Gastroesophageal sphincter (tissue), 4 donors: ENCODE measurements around the gene TET3. TPM values are rescaled to one million over a fixed set of nuclear protein-coding genes. Genes with fewer than 3 reads are reported as not detected.

Source experiments
- ATAC-seq: fragments of 150-250 bp; one replicate; pipeline ENCODE4 v1.9.1; 2016; ENCODE audit warnings: mild to moderate bottlenecking, moderate library complexity
- H3K27ac ChIP-seq, 4 donors: fragments of 200-600 bp; sonication (generic) in 3 of 4; 1 replicate in 3 of 4; 2 replicates in 1 of 4; pipeline ENCODE4 v1.5.1; 2016 to 2019
- H3K27me3 ChIP-seq: fragments of 200-600 bp; sonication (generic); one replicate; pipeline ENCODE4 v1.5.1; 2019
- H3K36me3 ChIP-seq, 2 donors: fragments of 200-600 bp; sonication (generic); one replicate each; pipeline ENCODE4 v1.5.1; 2019; ENCODE audit warnings: control low read depth in 1 of 2
- H3K4me1 ChIP-seq, 3 donors: fragments of 200-600 bp; sonication (generic); 1 replicate in 2 of 3; 2 replicates in 1 of 3; pipeline ENCODE4 v1.5.1; 2016 to 2019; ENCODE audit warnings: control low read depth in 2 of 3
- H3K4me3 ChIP-seq, 2 donors: fragments of 200-600 bp; sonication (generic); one replicate each; pipeline ENCODE4 v1.5.1; 2019; ENCODE audit warnings: mild to moderate bottlenecking in 1 of 2, moderate library complexity in 1 of 2
- H3K9me3 ChIP-seq, 3 donors: fragments of 200-600 bp; sonication (generic); one replicate each; pipeline ENCODE4 v1.5.1; 2017 to 2019; ENCODE audit warnings: control low read depth in 2 of 3
- CTCF ChIP-seq, 4 experiments: fragments of 200-600 bp in 2 of 4; fragments of 450-650 bp in 2 of 4; sonication (generic) in 1 of 4; IDR thresholded peaks; one replicate each; pipeline ENCODE4 v1.5.1; 2017 to 2019; ENCODE audit warnings: antibody characterized with exemption in 4 of 4, mild to moderate bottlenecking in 2 of 4, moderate library complexity in 2 of 4
- EP300 ChIP-seq: sonication (generic); formaldehyde crosslinking; IDR thresholded peaks from one replicate; pipeline ENCODE4 v1.6.1; 2017; ENCODE audit warnings: antibody characterized with exemption, mild to moderate bottlenecking
- POLR2A ChIP-seq, 2 donors: fragments of 450-650 bp; IDR thresholded peaks; one replicate each; pipeline ENCODE4 v1.6.1; 2017; ENCODE audit warnings: antibody characterized with exemption in 2 of 2, mild to moderate bottlenecking in 2 of 2, moderate library complexity in 1 of 2
- POLR2AphosphoS5 ChIP-seq: sonication (generic); formaldehyde crosslinking; IDR thresholded peaks from one replicate; pipeline ENCODE4 v1.6.1; 2017; ENCODE audit warnings: antibody characterized with exemption
- WGBS, 2 donors: methylation state at CpG; one replicate each; pipeline ENCODE4 v1.1.5; 2018; ENCODE audit warnings: low coverage in 1 of 2; 5-methylcytosine and 5-hydroxymethylcytosine counted together
- total RNA-seq, 4 donors: library from RNA; depleted of rRNA; stranded (reverse); fragments of >200 nt; gene quantifications; one replicate each; pipeline ENCODE4 v1.1.0, GENCODE V29; 2016

The TET3 gene
- total RNA-seq: 1 to 10 TPM; 3.3 to 8.9 (median 5.8) TPM

DNA sequence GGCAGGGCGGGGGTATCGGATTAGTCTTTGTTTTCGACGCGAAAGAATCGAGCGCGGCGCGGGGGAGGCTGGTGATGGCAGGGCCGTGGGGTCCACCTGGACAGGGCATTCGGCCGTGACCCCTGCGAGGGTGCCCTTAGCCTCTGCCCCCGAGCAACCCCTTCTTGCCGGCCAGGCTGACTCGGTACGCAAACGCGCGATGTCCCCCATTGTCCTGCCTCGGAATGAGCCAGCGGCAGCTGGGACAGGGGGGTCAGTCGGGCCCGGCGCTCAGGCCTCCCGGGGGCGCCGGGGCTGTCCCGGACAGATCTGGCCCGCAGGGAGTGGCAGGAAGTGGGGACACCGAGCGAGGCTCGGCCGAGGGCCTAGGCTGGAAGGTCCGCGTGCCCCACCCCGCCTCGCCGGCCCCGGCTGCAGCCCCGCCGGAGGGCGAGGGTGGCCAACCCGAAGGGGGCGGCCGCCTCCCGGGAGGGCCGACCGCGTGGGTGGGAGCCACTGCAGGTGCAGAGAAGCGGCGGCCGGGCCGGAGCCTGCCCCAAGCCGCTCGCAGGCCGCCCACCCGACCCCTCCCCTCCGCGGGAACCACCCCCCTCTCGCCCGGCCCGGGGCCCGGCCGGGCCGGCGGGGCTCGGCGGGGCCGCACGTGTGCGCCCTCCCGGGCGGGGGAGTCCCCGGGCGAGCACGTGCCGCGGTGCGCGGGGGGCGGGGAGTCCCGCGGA, at the start of gene TET3:
Gene TET3, plus strand, starts transcription at position 708 of the 719 bp plus-strand sequence. CDS start 1,494 bp downstream, outside the sequence.
- Histone ChIP-seq H3K4me3 (peak within 1 kb of the TSS; percentile 49 to 64), H3K9me3 (no peaks in the 10 kb centered on the region), H3K36me3 (no peaks in the 10 kb centered on the region), H3K27ac (peak within 1 kb of the TSS in 3 of 4 donors; percentile 60 to 79 (median 77)), H3K4me1 (peaks cover 0 to 68% (median 27%) of the 10 kb centered on the region in 3 donors), H3K27me3 (no peaks in the 10 kb centered on the region)
- no peak for TF ChIP-seq EP300
- TF ChIP-seq POLR2A (IDR thresholded peaks at IDR 0.05): no peak
- no peak for TF ChIP-seq CTCF (IDR thresholded peaks at IDR 0.05)
- no peak for TF ChIP-seq POLR2AphosphoS5
- no CpG with 5 or more reads among the region's 85 CpGs for WGBS, 2 donors
- ATAC-seq: peak; percentile 49

GRCh38 chr2:73935641-73936040, 49.1 kb upstream of the TET3 start:
- ATAC-seq: no peak
- peaks cover 0 to 67% (median 0%) of the 10 kb centered on the region in 3 donors for H3K4me1 ChIP-seq
- H3K4me3 ChIP-seq: no peak overlapping the region
- TF ChIP-seq CTCF (IDR thresholded peaks at IDR 0.05) (no peak), POLR2AphosphoS5 (no peak), EP300 (no peak), POLR2A (IDR thresholded peaks at IDR 0.05) (no peak)
- H3K27ac ChIP-seq: no peak overlapping the region
- H3K9me3 ChIP-seq: no peaks in the 10 kb centered on the region
- H3K36me3 ChIP-seq: peaks cover 0 to 14% of the 10 kb centered on the region in 2 donors
- H3K27me3 ChIP-seq: no peaks in the 10 kb centered on the region

- 90 to 91% methylated on average over 2 to 4 of the region's 4 CpGs for WGBS, 2 donors
- Histone ChIP-seq H3K9me3 (no peaks in the 10 kb centered on the region), H3K27ac (no peak overlapping the region), H3K36me3 (peaks cover 0 to 15% of the 10 kb centered on the region in 2 donors), H3K4me3 (no peak overlapping the region), H3K27me3 (no peaks in the 10 kb centered on the region), H3K4me1 (peaks cover 0 to 52% (median 0%) of the 10 kb centered on the region in 3 donors)
- TF ChIP-seq CTCF (IDR thresholded peaks at IDR 0.05) (no peak), POLR2A (IDR thresholded peaks at IDR 0.05) (no peak), POLR2AphosphoS5 (no peak), EP300 (no peak)
- no peak for ATAC-seq
These were observed 47.4 kb upstream of the TET3 start for GRCh38 chr2:73937103-73937885.

- Histone ChIP-seq H3K27me3 (no peaks in the 10 kb centered on the region), H3K36me3 (peaks cover 0 to 13% of the 10 kb centered on the region in 2 donors), H3K9me3 (no peaks in the 10 kb centered on the region), H3K4me3 (no peak overlapping the region), H3K4me1 (peaks cover 0 to 46% (median 0%) of the 10 kb centered on the region in 3 donors), H3K27ac (no peak overlapping the region)
- ATAC-seq: no peak
- TF ChIP-seq EP300 (no peak), POLR2AphosphoS5 (no peak), POLR2A (IDR thresholded peaks at IDR 0.05) (no peak), CTCF (IDR thresholded peaks at IDR 0.05) (no peak)
These were observed 46.8 kb upstream of the TET3 start for GRCh38 chr2:73937899-73938298.
